Jurkat, Clone E6-1 (cell line): Measurements from ENCODE around the gene ZNF766.
A peak's percentile ranks its signal among the peaks of the same experiment; 100 is the strongest.
"Not testable (repeated sequence)": the region's sequence is repeated elsewhere in the genome, so short reads cannot be mapped to it uniquely, and the experiment has no call there.

Experiments
- DNase-seq: peaks from one replicate; pipeline ENCODE4 v3.0.0-alpha.2; 2011; ENCODE audit warnings: low read depth, low spot score
- H3K4me3 ChIP-seq: 2 replicates; pipeline ENCODE4 v1.5.1; 2011; ENCODE audit warnings: mild to moderate bottlenecking, low read length, control low read depth, moderate library complexity

The ZNF766 gene

DNA sequence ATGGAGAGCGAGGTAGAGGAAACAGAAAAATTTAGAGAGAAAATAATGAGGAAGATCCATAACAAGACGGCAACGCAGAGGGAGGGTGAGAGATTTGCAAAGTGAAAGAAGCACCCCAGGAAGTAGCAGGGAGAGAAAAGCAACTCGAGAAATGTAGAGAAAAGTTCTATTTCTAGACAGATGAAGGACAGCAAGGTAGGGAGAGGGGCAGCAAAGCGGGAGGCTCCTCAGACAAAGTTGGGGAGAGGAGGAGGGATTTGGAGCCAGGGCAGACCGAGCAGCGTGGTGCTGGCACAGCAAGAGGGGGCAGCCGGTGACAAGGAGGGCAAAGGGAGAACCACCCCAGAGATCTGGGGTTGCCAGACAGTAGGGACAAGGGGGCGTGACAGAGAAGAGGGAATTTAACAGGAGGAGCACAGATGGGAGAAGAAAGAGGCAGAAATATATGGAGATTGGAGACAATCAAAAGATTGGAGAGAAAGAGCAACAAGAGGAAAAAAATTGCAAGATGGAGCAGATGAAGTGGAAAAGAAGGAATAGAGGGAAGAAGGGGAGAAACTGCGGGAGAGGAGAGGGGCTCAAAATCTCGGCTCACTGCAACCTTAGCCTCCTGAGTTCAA, 989 bp downstream of the ZNF766 start:
- peak overlapping the region; percentile 98 for H3K4me3 ChIP-seq
- DNase-seq = no peak

GRCh38 chr19:52273301-52273700, 3.9 kb downstream of the ZNF766 start:
- DNase-seq = no peak
- H3K4me3 ChIP-seq = no peak overlapping the region

- DNase-seq = no peak
- H3K4me3 ChIP-seq = no peak overlapping the region
Observed at GRCh38 chr19:52274191-52274590, 4.8 kb downstream of the ZNF766 start.

DNA sequence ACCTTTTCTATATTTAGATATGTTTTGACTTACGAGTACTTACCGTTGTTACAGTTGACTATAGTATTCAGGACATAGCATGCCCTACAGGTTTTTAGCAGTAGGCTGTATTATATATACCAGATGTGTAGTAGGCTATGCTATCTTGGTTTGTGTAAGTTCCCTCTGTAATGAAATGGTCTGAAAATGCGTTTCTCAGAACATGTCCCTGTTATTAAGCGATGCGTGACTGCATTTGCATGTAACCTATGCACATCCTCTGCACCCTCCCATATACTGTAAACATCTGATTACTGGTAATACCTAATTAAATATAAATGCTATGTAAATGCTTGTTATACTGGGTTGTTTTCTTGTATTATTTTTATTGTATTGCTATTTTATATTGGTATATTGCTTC, 6.6 kb downstream of the ZNF766 start:
- H3K4me3 ChIP-seq = no peak overlapping the region
- no peak for DNase-seq

GRCh38 chr19:52277471-52277870, 8.1 kb downstream of the ZNF766 start:
- no peak for DNase-seq
- no peak overlapping the region for H3K4me3 ChIP-seq

- H3K4me3 ChIP-seq = no peak overlapping the region
- no peak for DNase-seq
Observed at GRCh38 chr19:52286256-52286655, 16.9 kb downstream of the ZNF766 start.

GRCh38 chr19:52291781-52292180, 22.4 kb downstream of the ZNF766 start:
- no peak overlapping the region for H3K4me3 ChIP-seq
- DNase-seq = no peak

GRCh38 chr19:52292946-52293345, 23.6 kb downstream of the ZNF766 start:
- not testable (repeated sequence) for DNase-seq, H3K4me3 ChIP-seq

- peak; percentile 18 for DNase-seq
- H3K4me3 ChIP-seq = peak overlapping the region; percentile 96
Observed at GRCh38 chr19:52296400-52296772, 27.0 kb downstream of the ZNF766 start.

- H3K4me3 ChIP-seq = peak within 1 kb of the TSS; percentile 96
- peak; percentile 69 for DNase-seq
Observed at GRCh38 chr19:52296773-52297600, 27.6 kb downstream of the ZNF766 start, which contains the start of gene ZNF480. Gene ZNF480, plus strand, starts transcription at chr19:52297169. Its CDS starts 3,244 bp downstream, at chr19:52300413.

DNA sequence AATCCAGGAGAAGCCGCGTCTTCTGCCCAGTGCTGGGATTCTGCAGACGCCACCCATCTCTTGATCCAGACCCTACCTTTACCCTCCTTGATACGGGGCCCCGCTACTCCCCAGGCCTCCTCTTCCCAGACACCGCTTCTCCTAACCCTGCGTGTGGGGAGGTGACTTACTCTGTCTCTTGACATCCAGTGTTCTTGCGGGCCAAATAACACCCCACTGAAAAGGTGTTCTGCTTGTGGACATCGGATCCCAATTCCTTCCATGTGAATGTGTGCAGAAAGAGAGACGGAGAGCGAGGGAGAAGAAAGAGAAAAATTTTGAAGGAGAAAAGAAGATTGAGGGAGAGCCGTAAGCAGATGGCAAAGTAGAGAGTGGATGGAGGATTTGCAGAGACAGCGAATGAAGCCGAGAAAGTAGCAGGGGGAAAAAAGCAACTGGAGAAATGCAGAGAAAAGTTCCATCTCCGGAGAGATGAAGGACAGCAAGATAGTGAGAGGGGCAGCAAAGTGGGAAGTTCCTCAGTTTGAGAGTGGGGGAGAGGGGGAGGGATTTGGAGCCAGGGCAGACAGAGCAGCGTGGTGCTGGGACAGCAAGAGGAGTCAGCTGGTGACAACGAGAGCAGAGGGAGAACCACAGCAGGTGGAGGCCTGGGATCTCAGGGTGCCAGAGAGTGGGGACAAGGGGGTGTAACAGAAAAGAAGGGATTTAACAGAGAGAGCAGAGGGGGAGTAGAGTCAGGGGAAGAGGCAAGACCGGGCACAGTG, 28.4 kb downstream of the ZNF766 start:
- H3K4me3 ChIP-seq = peak overlapping the region; percentile 96
- no peak for DNase-seq

- no peak for DNase-seq
Observed at GRCh38 chr19:52307275-52307674, 37.9 kb downstream of the ZNF766 start.

DNA sequence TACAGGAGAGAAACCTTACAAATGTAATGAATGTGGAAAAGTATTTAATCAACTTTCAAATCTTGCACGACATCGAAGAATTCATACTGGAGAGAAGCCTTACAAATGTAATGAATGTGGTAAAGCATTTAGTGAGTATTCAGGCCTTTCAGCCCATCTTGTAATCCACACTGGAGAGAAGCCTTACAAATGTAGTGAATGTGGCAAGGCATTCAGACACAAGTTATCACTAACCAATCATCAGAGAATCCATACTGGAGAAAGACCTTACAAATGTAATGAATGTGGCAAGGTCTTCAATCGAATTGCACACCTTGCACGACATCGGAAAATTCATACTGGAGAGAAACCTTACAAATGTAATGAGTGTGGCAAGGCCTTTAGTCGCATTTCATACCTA, 53.0 kb downstream of the ZNF766 start:
- H3K4me3 ChIP-seq = no peak overlapping the region

More at GRCh38 chr19:52307275-52307674, 37.9 kb downstream of the ZNF766 start:
- no peak overlapping the region for H3K4me3 ChIP-seq

DNA sequence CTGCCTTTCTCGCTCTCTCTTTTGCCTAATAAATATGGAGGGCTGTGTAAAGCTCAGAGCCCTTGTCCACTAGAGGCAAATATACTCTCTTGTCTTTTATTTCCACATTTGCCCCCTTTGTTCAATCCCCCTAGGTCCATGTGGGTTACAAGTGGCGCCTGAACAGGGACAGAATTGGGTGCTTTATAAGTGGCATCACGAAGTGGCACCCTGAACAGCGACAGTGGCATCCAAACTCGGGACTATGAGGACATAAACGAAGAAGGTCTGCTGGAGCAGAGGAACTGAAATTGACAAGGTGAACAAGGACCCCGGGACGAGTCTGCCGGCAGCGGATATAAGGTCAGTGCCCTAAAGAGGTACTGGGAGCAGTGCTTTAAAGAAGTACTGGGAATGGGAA, 62.4 kb downstream of the ZNF766 start:
- no peak for DNase-seq
- no peak overlapping the region for H3K4me3 ChIP-seq

More for the DNA sequence above, 53.0 kb downstream of the ZNF766 start:
- no peak for DNase-seq

DNA sequence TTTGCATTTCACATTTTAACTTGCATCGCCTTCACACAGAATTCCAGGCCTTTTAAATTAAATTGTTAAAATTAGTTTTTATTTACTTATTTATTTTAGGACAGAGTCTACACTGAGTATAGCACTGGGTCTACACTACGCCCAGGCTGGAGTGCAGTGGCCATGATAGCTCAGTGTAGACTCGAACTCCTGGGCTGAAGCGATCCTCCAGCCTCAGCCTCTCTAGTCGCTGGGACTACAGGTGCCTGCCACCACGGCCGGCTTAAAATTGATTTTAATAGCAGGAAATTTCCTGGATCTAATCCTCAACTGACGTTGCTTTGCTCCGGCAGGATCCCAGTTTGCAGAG, 66.4 kb downstream of the ZNF766 start:
- no peak for DNase-seq
- H3K4me3 ChIP-seq = peak overlapping the region; percentile 61

GRCh38 chr19:52336117-52336790, 66.9 kb downstream of the ZNF766 start, which contains the start of gene ZNF610:
Gene ZNF610, plus strand, starts transcription at chr19:52336243. Its CDS starts 12,930 bp downstream, at chr19:52349173.
- peak; percentile 72 for DNase-seq
- H3K4me3 ChIP-seq = peak within 1 kb of the TSS; percentile 61

DNA sequence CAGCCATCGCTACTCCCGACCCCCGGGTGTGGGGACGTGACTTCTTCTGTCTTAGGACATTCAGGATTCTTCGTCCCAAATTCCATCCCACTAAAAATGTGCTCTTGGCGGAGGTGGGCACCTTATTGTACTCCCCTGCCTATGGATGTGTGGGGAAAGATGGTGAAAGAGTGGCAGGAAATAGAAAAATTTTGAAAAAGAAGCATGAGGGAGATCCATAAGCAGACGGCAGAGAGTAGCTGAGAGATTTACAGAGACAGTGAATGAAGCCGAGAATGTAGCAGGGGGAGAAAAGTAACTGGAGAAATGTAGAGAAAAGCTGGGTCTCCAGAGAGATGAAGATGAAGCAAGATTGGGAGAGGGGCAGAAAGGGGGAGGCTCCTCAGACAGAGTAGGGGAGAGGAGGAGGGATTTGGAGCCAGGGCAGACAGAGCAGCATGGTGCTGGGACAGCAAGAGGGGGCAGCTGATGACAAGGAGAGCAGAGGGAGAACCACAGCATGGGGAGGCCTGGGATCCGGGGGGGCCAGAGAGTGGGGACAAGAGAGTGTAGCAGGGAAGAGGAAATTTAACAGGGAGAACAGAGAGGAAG, 67.5 kb downstream of the ZNF766 start:
- no peak for DNase-seq
- H3K4me3 ChIP-seq = peak overlapping the region; percentile 61

- DNase-seq, H3K4me3 ChIP-seq: not testable (repeated sequence)
Observed at GRCh38 chr19:52339022-52339421, 69.6 kb downstream of the ZNF766 start.

DNA sequence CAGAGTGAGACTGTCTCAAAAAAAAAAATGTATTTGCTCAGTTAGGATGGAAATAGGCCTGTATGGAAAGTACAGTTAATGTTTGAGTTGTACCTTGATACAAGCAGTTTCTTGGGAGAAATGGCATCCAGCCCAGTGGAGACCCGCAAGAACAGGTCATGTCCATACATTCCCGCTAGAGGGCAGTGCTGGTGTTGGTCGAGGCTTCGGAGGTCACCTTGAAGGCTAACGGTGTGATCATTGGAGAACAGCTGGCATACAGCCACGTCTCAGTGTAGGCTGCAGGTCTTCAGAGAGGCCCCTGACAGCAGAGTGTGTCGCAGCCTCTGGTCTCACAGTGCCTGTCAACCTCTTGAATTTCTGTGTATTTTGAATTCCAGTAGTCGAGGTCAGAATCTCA, 74.2 kb downstream of the ZNF766 start:
- DNase-seq = peak; percentile 25
- H3K4me3 ChIP-seq = no peak overlapping the region
